Measurements from ENCODE around the gene COL2A1. TPM values are rescaled to one million over a fixed set of nuclear protein-coding genes. Genes with fewer than 3 reads are reported as not detected.
A peak's percentile ranks its signal among the peaks of the same experiment; 100 is the strongest.

COL2A1 gene
- total RNA-seq, 1 donor from 2014 or later, result 69.1 TPM

DNA sequence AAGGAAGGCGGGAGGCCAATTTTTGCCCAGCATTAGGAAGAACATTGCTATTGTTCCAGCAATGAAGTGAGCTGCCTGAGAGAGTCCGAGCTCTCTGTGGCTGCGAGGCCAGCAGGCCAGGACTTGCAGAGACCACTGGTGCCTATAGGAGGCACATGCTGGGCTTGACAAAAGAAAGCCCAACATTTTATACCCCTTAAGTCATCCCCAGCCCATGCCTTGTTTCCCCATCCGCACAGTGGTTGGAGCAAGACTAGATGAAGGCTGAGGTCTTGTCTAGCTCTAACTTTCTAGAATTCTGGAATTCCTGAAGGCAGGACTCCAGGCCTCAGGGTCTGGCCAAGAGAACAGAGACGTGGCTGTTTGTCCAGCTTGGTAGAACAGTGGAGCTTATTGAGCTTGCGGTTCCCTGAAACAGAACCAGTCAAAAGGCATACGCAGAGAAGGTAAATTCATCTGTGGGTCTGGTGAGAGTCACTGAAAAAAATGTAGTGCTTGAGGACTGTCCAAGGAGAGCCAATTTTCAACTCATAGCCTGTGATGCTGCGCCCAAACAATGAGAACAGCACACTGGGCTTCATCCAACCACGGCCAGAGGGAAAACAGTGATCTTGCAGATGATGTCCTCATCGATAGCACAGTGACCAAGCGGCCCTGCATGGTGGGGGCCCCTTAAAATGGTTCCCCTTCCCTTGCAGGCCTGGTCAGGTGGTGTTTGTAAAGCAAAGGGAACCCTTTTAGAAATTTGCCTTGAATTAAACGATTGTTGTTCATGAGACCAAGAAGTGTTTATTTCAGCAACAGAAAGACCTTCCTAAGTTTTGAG is 27.1 kb upstream of the COL2A1 start:
- Histone ChIP-seq H3K9ac (no peak overlapping the region), H3K4me2 (no peak overlapping the region), H3F3A (ENCODE audit: low read depth) (peaks cover 18% of the 10 kb centered on the region), H3K27ac (no peak overlapping the region), H3K4me3 (no peak overlapping the region), H3K27me3 (peaks cover 13% of the 10 kb centered on the region), H4K20me1 (ENCODE audit: low read depth) (no peaks in the 10 kb centered on the region), H3K36me3 (no peaks in the 10 kb centered on the region), H3K4me1 (peaks cover 45% of the 10 kb centered on the region), H3K9me3 (ENCODE audit: low read depth) (no peaks in the 10 kb centered on the region), H2AFZ (replicated peaks) (no peak overlapping the region), H3K79me2 (ENCODE audit: low read depth) (no peaks in the 10 kb centered on the region)
- Mint-ChIP-seq H3K4me3 (no peak overlapping the region), H3K36me3 (no peaks in the 10 kb centered on the region), H3K27ac (no peak overlapping the region), H3K4me1 (peaks cover 43% of the 10 kb centered on the region), H3K27me3 (ENCODE audit: insufficient read depth, low read depth) (peaks cover 3% of the 10 kb centered on the region), H3K9me3 (no peaks in the 10 kb centered on the region)
- TF ChIP-seq EZH2phosphoT487 (IDR thresholded peaks at IDR 0.05) (no peak), CTCF (IDR thresholded peaks at IDR 0.05) (no peak), EZH2 (IDR thresholded peaks at IDR 0.05) (no peak)
- peak; percentile 42 for DNase-seq (ENCODE audit: low spot score)

DNA sequence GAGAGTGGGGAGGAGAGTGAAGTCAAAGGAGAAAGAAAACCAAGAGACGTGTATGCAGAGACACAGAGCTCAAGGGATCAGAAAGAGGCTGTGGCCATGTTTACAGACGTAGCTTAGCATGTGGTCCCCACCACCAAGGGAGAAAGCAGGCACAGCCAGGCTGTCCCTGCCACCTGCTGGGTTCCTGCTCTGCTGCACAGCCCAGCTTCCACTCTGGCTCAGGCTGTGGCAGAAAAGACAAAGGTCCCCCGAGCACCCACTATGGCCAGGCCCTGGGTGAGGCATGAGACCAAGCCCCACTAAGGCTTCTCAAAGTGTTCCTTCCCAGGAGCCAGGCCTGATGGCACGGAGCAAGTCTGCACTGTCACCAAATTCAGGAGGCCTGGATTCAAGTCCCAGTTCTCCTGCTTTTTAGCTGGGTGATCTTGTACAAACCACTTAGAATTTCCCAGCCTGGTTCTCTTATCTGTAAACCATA is 25.9 kb upstream of the COL2A1 start:
- no peaks in the 10 kb centered on the region for H4K20me1 ChIP-seq (ENCODE audit: low read depth)
- H3K36me3 ChIP-seq, result no peaks in the 10 kb centered on the region
- H3K9ac ChIP-seq, result no peak overlapping the region
- TF ChIP-seq CTCF (IDR thresholded peaks at IDR 0.05) (no peak), EZH2phosphoT487 (IDR thresholded peaks at IDR 0.05) (no peak), EZH2 (IDR thresholded peaks at IDR 0.05) (no peak)
- H3F3A ChIP-seq (ENCODE audit: low read depth), result peaks cover 18% of the 10 kb centered on the region
- no peak overlapping the region for H3K4me3 ChIP-seq
- H2AFZ ChIP-seq (replicated peaks), result peak overlapping the region; percentile 90
- Mint-ChIP-seq H3K4me1 (peaks cover 52% of the 10 kb centered on the region), H3K27me3 (ENCODE audit: insufficient read depth, low read depth) (peaks cover 3% of the 10 kb centered on the region), H3K36me3 (no peaks in the 10 kb centered on the region), H3K27ac (peak overlapping the region; percentile 81), H3K4me3 (no peak overlapping the region), H3K9me3 (no peaks in the 10 kb centered on the region)
- no peak overlapping the region for H3K27ac ChIP-seq
- peaks cover 51% of the 10 kb centered on the region for H3K4me1 ChIP-seq
- peaks cover 25% of the 10 kb centered on the region for H3K27me3 ChIP-seq
- no peaks in the 10 kb centered on the region for H3K79me2 ChIP-seq (ENCODE audit: low read depth)
- DNase-seq (ENCODE audit: low spot score), result no peak
- H3K9me3 ChIP-seq (ENCODE audit: low read depth), result no peaks in the 10 kb centered on the region
- H3K4me2 ChIP-seq, result no peak overlapping the region

GRCh38 chr12:48029491-48030172 is 25.4 kb upstream of the COL2A1 start:
- peaks cover 57% of the 10 kb centered on the region for H3K4me1 Mint-ChIP-seq
- Histone ChIP-seq H3K4me1 (peaks cover 57% of the 10 kb centered on the region), H3K4me3 (no peak overlapping the region), H3K36me3 (no peaks in the 10 kb centered on the region), H4K20me1 (ENCODE audit: low read depth) (no peaks in the 10 kb centered on the region), H3K9ac (no peak overlapping the region), H3K9me3 (ENCODE audit: low read depth) (no peaks in the 10 kb centered on the region), H3K27me3 (peaks cover 30% of the 10 kb centered on the region), H3K27ac (no peak overlapping the region), H3K79me2 (ENCODE audit: low read depth) (no peaks in the 10 kb centered on the region), H3F3A (ENCODE audit: low read depth) (peaks cover 22% of the 10 kb centered on the region), H2AFZ (replicated peaks) (peak overlapping the region; percentile 90), H3K4me2 (no peak overlapping the region)
- no peak for DNase-seq (ENCODE audit: low spot score)
- peak overlapping the region; percentile 81 for H3K27ac Mint-ChIP-seq
- H3K36me3 Mint-ChIP-seq, result no peaks in the 10 kb centered on the region
- H3K9me3 Mint-ChIP-seq, result no peaks in the 10 kb centered on the region
- no peak overlapping the region for H3K4me3 Mint-ChIP-seq
- TF ChIP-seq EZH2 (IDR thresholded peaks at IDR 0.05), result no peak
- TF ChIP-seq CTCF (IDR thresholded peaks at IDR 0.05), result no peak
- no peak for TF ChIP-seq EZH2phosphoT487 (IDR thresholded peaks at IDR 0.05)
- H3K27me3 Mint-ChIP-seq (ENCODE audit: insufficient read depth, low read depth), result peaks cover 3% of the 10 kb centered on the region

Data from neural progenitor cell (in vitro differentiated cells).